Measurements from ENCODE around the gene RASD1.

RASD1 gene

GRCh38 chr17:17498606-17499301, 2.6 kb upstream of the RASD1 start:
- TF ChIP-seq TAF1 (IDR thresholded peaks at IDR 0.05; ENCODE audit: low read depth, low read length): no peak
- TF ChIP-seq SPI1 (IDR thresholded peaks at IDR 0.05; ENCODE audit: low read depth, low read length): no peak
- TF ChIP-seq POLR2A (IDR thresholded peaks at IDR 0.05; ENCODE audit: low read depth, low read length): no peak
- TF ChIP-seq POU2F2 (IDR thresholded peaks at IDR 0.05; ENCODE audit: low read depth, low read length): no peak
- no peak for TF ChIP-seq POLR2AphosphoS5 (IDR thresholded peaks at IDR 0.05; ENCODE audit: low read depth, low read length)
- DNase-seq (ENCODE audit: insufficient read length, low spot score) (no peak), FAIRE-seq (no peak)

- FAIRE-seq (no peak), DNase-seq (ENCODE audit: insufficient read length, low spot score) (no peak)
- no peak for TF ChIP-seq POLR2A (IDR thresholded peaks at IDR 0.05; ENCODE audit: low read depth, low read length)
- TF ChIP-seq POU2F2 (IDR thresholded peaks at IDR 0.05; ENCODE audit: low read depth, low read length): no peak
- TF ChIP-seq SPI1 (IDR thresholded peaks at IDR 0.05; ENCODE audit: low read depth, low read length): no peak
- no peak for TF ChIP-seq TAF1 (IDR thresholded peaks at IDR 0.05; ENCODE audit: low read depth, low read length)
- TF ChIP-seq POLR2AphosphoS5 (IDR thresholded peaks at IDR 0.05; ENCODE audit: low read depth, low read length): no peak
- TF ChIP-seq PAX5 (IDR thresholded peaks at IDR 0.05; ENCODE audit: insufficient read depth, low read length, severe bottlenecking): no peak
Observed at GRCh38 chr17:17497845-17498520, 1.8 kb upstream of the RASD1 start.

GRCh38 chr17:17497065-17497844, 1.1 kb upstream of the RASD1 start:
- TF ChIP-seq POLR2AphosphoS5 (IDR thresholded peaks at IDR 0.05; ENCODE audit: low read depth, low read length) (no peak), PAX5 (IDR thresholded peaks at IDR 0.05; ENCODE audit: insufficient read depth, low read length, severe bottlenecking) (no peak)
- no peak for FAIRE-seq
- DNase-seq (ENCODE audit: insufficient read length, low spot score): no peak

- DNase-seq (ENCODE audit: insufficient read length, low spot score): no peak
- FAIRE-seq: peak; percentile 50
- TF ChIP-seq POLR2A (IDR thresholded peaks at IDR 0.05; ENCODE audit: low read depth, low read length) (no peak), POU2F2 (IDR thresholded peaks at IDR 0.05; ENCODE audit: low read depth, low read length) (no peak), SPI1 (IDR thresholded peaks at IDR 0.05; ENCODE audit: low read depth, low read length) (no peak), PAX5 (IDR thresholded peaks at IDR 0.05; ENCODE audit: insufficient read depth, low read length, severe bottlenecking) (no peak), TAF1 (IDR thresholded peaks at IDR 0.05; ENCODE audit: low read depth, low read length) (no peak), POLR2AphosphoS5 (IDR thresholded peaks at IDR 0.05; ENCODE audit: low read depth, low read length) (no peak)
Observed at GRCh38 chr17:17495536-17496188, 533 bp downstream of the RASD1 start.

GRCh38 chr17:17494870-17495535, 1.2 kb downstream of the RASD1 start:
- TF ChIP-seq SPI1 (IDR thresholded peaks at IDR 0.05; ENCODE audit: low read depth, low read length) (no peak), POU2F2 (IDR thresholded peaks at IDR 0.05; ENCODE audit: low read depth, low read length) (no peak), PAX5 (IDR thresholded peaks at IDR 0.05; ENCODE audit: insufficient read depth, low read length, severe bottlenecking) (no peak), POLR2A (IDR thresholded peaks at IDR 0.05; ENCODE audit: low read depth, low read length) (no peak), POLR2AphosphoS5 (IDR thresholded peaks at IDR 0.05; ENCODE audit: low read depth, low read length) (no peak; the same call in 1 of the 2 replicates), TAF1 (IDR thresholded peaks at IDR 0.05; ENCODE audit: low read depth, low read length) (no peak)
- DNase-seq (ENCODE audit: insufficient read length, low spot score) (no peak), FAIRE-seq (no peak)

GRCh38 chr17:17494499-17494869, 1.7 kb downstream of the RASD1 start:
- peak; percentile 76 for FAIRE-seq
- DNase-seq (ENCODE audit: insufficient read length, low spot score): no peak
- no peak for TF ChIP-seq SPI1 (IDR thresholded peaks at IDR 0.05; ENCODE audit: low read depth, low read length)
- TF ChIP-seq PAX5 (IDR thresholded peaks at IDR 0.05; ENCODE audit: insufficient read depth, low read length, severe bottlenecking): no peak
- no peak for TF ChIP-seq POU2F2 (IDR thresholded peaks at IDR 0.05; ENCODE audit: low read depth, low read length)
- no peak for TF ChIP-seq TAF1 (IDR thresholded peaks at IDR 0.05; ENCODE audit: low read depth, low read length)
- TF ChIP-seq POLR2AphosphoS5 (IDR thresholded peaks at IDR 0.05; ENCODE audit: low read depth, low read length): no peak; the same call in 1 of the 2 replicates
- TF ChIP-seq POLR2A (IDR thresholded peaks at IDR 0.05; ENCODE audit: low read depth, low read length): no peak

GRCh38 chr17:17493986-17494466, 2.2 kb downstream of the RASD1 start:
- DNase-seq (ENCODE audit: insufficient read length, low spot score) (no peak), FAIRE-seq (no peak)
- no peak for TF ChIP-seq PAX5 (IDR thresholded peaks at IDR 0.05; ENCODE audit: insufficient read depth, low read length, severe bottlenecking)
- no peak for TF ChIP-seq POLR2A (IDR thresholded peaks at IDR 0.05; ENCODE audit: low read depth, low read length)
- no peak for TF ChIP-seq TAF1 (IDR thresholded peaks at IDR 0.05; ENCODE audit: low read depth, low read length)

GRCh38 chr17:17493249-17493985, 2.8 kb downstream of the RASD1 start:
- DNase-seq (ENCODE audit: insufficient read length, low spot score) (no peak), FAIRE-seq (peak; percentile 33)
- no peak for TF ChIP-seq PAX5 (IDR thresholded peaks at IDR 0.05; ENCODE audit: insufficient read depth, low read length, severe bottlenecking)
- TF ChIP-seq POLR2AphosphoS5 (IDR thresholded peaks at IDR 0.05; ENCODE audit: low read depth, low read length): peak; percentile 10; the same call in 1 of the 2 replicates

Data from GM12891 (cell line).